K562 (cell line): Measurements from ENCODE around the gene PPP1R14C. TPM values are rescaled to one million over a fixed set of nuclear protein-coding genes. Genes with fewer than 3 reads are reported as not detected.

ENCODE experiments used
- ATAC-seq: fragments of 200-7000 bp; cut with Tn5 transposase; 3 replicates; pipeline ENCODE4 v1.9.1; 2020; ENCODE audit warnings: moderate library complexity
- BruUV-seq: library from RNA; stranded (reverse); fragments of 400-500 nt; replicated peaks from 2 replicates; lab custom pipeline; 2021; lab: Mats Ljungman, UMichigan
- CTCF ChIA-PET: fragments of 300-600 bp; formaldehyde crosslinking; extraction: SDS; loops from one replicate; lab custom pipeline; 2021; ENCODE audit warnings: low intra/inter-chr PET ratio; lab: Yijun Ruan, JAX
- POLR2A ChIA-PET: fragments of 300-600, 350-650 bp; sonication (Branson Sonifier 250); formaldehyde crosslinking; extraction: SDS; loops from one replicate; lab custom pipeline; 2021; ENCODE audit warnings: antibody characterized with exemption, inconsistent platforms; lab: Yijun Ruan, JAX
- DNase-seq, 4 experiments: peaks; one replicate each; pipeline versions ENCODE4 v3.0.0 to v3.0.0-alpha.2; 2011 to 2018; ENCODE audit warnings: low spot score in 3 of 4, mixed read lengths in 3 of 4; ENCODE audit errors: extremely low read depth in 1 of 4
- FAIRE-seq: peaks from 2 replicates; lab custom pipeline; 2011; peaks lifted over from hg19 to GRCh38; lab: Jason Lieb, UNC
- H2AFZ ChIP-seq: 2 replicates; pipeline ENCODE4 v1.6.0; 2011; ENCODE audit warnings: low read depth, low read length, control low read depth, inconsistent platforms
- H3K27ac ChIP-seq: fragments of 200-600 bp; 3 replicates; pipeline ENCODE4 v1.8.0; 2011; ENCODE audit warnings: low read depth, mild to moderate bottlenecking, control low read depth, inconsistent platforms, low read length, moderate library complexity, mixed read lengths; ENCODE audit errors: extremely low read depth
- H3K27me3 ChIP-seq, 2 experiments: fragments of 300-600 bp in 1 of 2; 2 replicates in 1 of 2; 3 replicates in 1 of 2; pipeline versions ENCODE4 v1.6.0 to v1.8.0; 2011; ENCODE audit warnings: inconsistent platforms in 2 of 2, low read length in 2 of 2, mild to moderate bottlenecking in 1 of 2, mixed read lengths in 1 of 2, moderate library complexity in 1 of 2; ENCODE audit not compliant: control insufficient read depth in 2 of 2, insufficient read depth in 2 of 2
- H3K36me3 ChIP-seq: fragments of 300-600 bp; 3 replicates; pipeline ENCODE4 v1.8.0; 2011; ENCODE audit warnings: mild to moderate bottlenecking, low read length, inconsistent platforms; ENCODE audit not compliant: control insufficient read depth, insufficient read depth
- H3K4me1 ChIP-seq, 2 experiments: fragments of 200-600 bp in 1 of 2; replicated peaks in 1 of 2; 2 replicates in 1 of 2; 3 replicates in 1 of 2; pipeline versions ENCODE4 v1.5.1 to v1.8.0; 2011; ENCODE audit warnings: inconsistent platforms in 2 of 2, low read length in 2 of 2, mild to moderate bottlenecking in 1 of 2, mixed read lengths in 1 of 2, moderate library complexity in 1 of 2; ENCODE audit not compliant: control insufficient read depth in 2 of 2, insufficient read depth in 2 of 2
- H3K4me2 ChIP-seq: 2 replicates; pipeline ENCODE4 v1.6.1; 2011; ENCODE audit warnings: low read length, control low read depth, inconsistent platforms, mixed read lengths; ENCODE audit not compliant: insufficient read depth
- H3K4me3 ChIP-seq: fragments of 200-600 bp; sonication (generic), shearing (Covaris generic); 2 replicates; pipeline ENCODE4 v1.5.1; 2016; ENCODE audit warnings: control low read depth, inconsistent platforms
- H3K79me2 ChIP-seq: fragments of 200-600 bp; 3 replicates; pipeline ENCODE4 v1.8.0; 2011; ENCODE audit warnings: low read length, inconsistent platforms; ENCODE audit not compliant: control insufficient read depth, insufficient read depth
- H3K9ac ChIP-seq, 2 experiments: 2 replicates each; pipeline versions ENCODE4 v1.6.0 to v1.6.1; 2011; ENCODE audit warnings: low read depth in 2 of 2, low read length in 2 of 2, control low read depth in 1 of 2, inconsistent platforms in 1 of 2, mild to moderate bottlenecking in 1 of 2, mixed read lengths in 1 of 2; ENCODE audit not compliant: insufficient read depth in 1 of 2
- H3K9me1 ChIP-seq: one replicate; pipeline ENCODE4 v1.6.0; 2011; ENCODE audit warnings: inconsistent platforms, mild to moderate bottlenecking, low read length, moderate library complexity; ENCODE audit not compliant: control insufficient read depth, insufficient read depth
- H3K9me3 ChIP-seq: replicated peaks from 2 replicates; pipeline ENCODE4 v1.5.1; 2011; ENCODE audit warnings: low read depth, low read length, inconsistent platforms; ENCODE audit not compliant: control insufficient read depth, insufficient read depth
- H4K20me1 ChIP-seq: replicated peaks from 2 replicates; pipeline ENCODE4 v1.6.1; 2011; ENCODE audit warnings: low read length, inconsistent platforms, mixed read lengths; ENCODE audit not compliant: control insufficient read depth, insufficient read depth
- ARID4B ChIP-seq: sonication (generic); formaldehyde crosslinking; IDR thresholded peaks from 2 replicates; pipeline ENCODE4 v1.8.0; 2022; ENCODE audit warnings: mild to moderate bottlenecking, missing genetic modification reagents
- CREM ChIP-seq: IDR thresholded peaks from 2 replicates; pipeline ENCODE4 v1.6.1; 2014; ENCODE audit warnings: antibody characterized with exemption, low read depth
- KLF10 ChIP-seq: fragments of 250-450 bp; sonication (Bioruptor Pico); IDR thresholded peaks from 2 replicates; pipeline ENCODE4 v1.6.1; 2021; ENCODE audit warnings: matching md5 sums
- PBX2 ChIP-seq, 2 experiments: IDR thresholded peaks in 1 of 2; conservative IDR thresholded peaks in 1 of 2; 2 replicates each; pipeline ENCODE4 v1.6.1; 2016; ENCODE audit warnings: low read depth in 2 of 2, mild to moderate bottlenecking in 1 of 2, missing compliant biosample characterization in 1 of 2, missing genetic modification characterization in 1 of 2, moderate library complexity in 1 of 2
- SMARCE1 ChIP-seq: fragments of 450-650 bp; IDR thresholded peaks from 2 replicates; pipeline ENCODE4 v1.7.1; 2016; ENCODE audit warnings: mild to moderate bottlenecking
- ZNF253 ChIP-seq: fragments of 250-450 bp; sonication (Bioruptor Pico); conservative IDR thresholded peaks from 2 replicates; pipeline ENCODE4 v1.6.1; 2021; ENCODE audit warnings: mild to moderate bottlenecking
- WGBS: fragments of 100-300 bp; shearing (Covaris generic); methylation state at CpG from one replicate; pipeline ENCODE4 v1.1.6; 2016; ENCODE audit warnings: low coverage, mixed read lengths; ENCODE audit not compliant: insufficient coverage; ENCODE audit errors: missing lambda C conversion rate; 5-methylcytosine and 5-hydroxymethylcytosine counted together
- in situ Hi-C: fragments of 300-500 bp; cut with MboI; formaldehyde crosslinking; loops from 4 replicates; pipeline ENCODE4 v1.15.0; 2018; ENCODE audit warnings: inconsistent platforms, mixed read lengths
- intact Hi-C: fragments of 100-400 bp; cut with micrococcal nuclease; formaldehyde crosslinking; loops from 2 replicates; pipeline ENCODE4 v1.14.2; 2022
- polyA plus RNA-seq, 8 experiments: library from polyadenylated mRNA; depleted of rRNA in 4 of 8; stranded (reverse) in 5 of 8; unstranded in 3 of 8; fragments of >200 nt; fragmentation: Nextera tagmentation in 2 of 8; fragmentation: Illumina TruSeq in 1 of 8; extraction: Ambion mirVana in 2 of 8; extraction: Trizol in 1 of 8; gene quantifications; 2 replicates each; pipeline versions ENCODE4 v1.2.1 to v1.2.3, GENCODE V29; 2011 to 2014; ENCODE audit warnings: inconsistent platforms in 1 of 8, missing spikeins in 1 of 8
- total RNA-seq, 7 experiments: library from RNA; depleted of rRNA in 6 of 7; stranded (reverse); fragments of >200 nt in 6 of 7; fragmentation: Illumina TruSeq in 2 of 7; extraction: Trizol in 2 of 7; gene quantifications; 2 replicates each; pipeline versions ENCODE4 v1.2.1 to v1.2.3, GENCODE V29; 2011 to 2021; ENCODE audit warnings: low replicate concordance in 1 of 7
- TF ChIP-seq, protein P1 (sequence below): fragments of 250-450 bp; sonication (Bioruptor Pico); IDR thresholded peaks from 2 replicates; pipeline ENCODE4 v1.8.0; 2022; ENCODE audit warnings: moderate library complexity, mild to moderate bottlenecking, inconsistent platforms

Gene PPP1R14C
- total and polyA plus RNA-seq, 9 of the 15 experiments (the other 6 are each of a cell fraction or from before 2014, with no cell fraction given) = 4.5 to 16.6 (median 11.9) TPM

GRCh38 chr6:150145830-150146229, 3.0 kb downstream of the PPP1R14C start (continued):
- TF ChIP-seq PBX2 (CRISPR knock-in tag; IDR thresholded peaks at IDR 0.05; ENCODE audit: low read depth) = no peak
- peak; percentile 43 for TF ChIP-seq PBX2 (tag; conservative IDR thresholded peaks at IDR 0.05; ENCODE audit: low read depth)
- TF ChIP-seq SMARCE1 = peak; percentile 59; the same call in 1 of the 2 replicates

DNA sequence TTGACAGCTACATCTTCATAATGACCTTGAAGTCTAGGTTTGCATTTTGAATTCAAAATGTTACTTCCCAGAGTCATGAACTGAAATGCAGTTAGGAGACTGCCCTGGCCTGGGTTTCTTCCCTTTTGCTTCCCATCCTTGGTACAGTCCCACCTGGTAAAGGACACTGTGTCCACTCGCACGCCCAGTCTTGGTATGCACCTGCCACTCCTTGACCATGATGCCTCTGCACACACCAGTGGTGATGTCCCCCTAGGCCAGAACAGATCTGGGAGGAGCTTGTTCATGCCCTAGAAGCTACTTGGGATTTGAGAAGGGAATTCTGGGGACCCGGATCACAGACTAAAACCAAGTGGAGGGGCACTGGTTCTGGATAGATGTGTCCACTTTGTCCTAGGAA, 3.6 kb downstream of the PPP1R14C start:
- TF ChIP-seq CREM = no peak
- TF ChIP-seq ARID4B (CRISPR knock-in tag) = no peak
- TF ChIP-seq KLF10 (CRISPR knock-in tag) = no peak
- TF ChIP-seq, protein P1, sequence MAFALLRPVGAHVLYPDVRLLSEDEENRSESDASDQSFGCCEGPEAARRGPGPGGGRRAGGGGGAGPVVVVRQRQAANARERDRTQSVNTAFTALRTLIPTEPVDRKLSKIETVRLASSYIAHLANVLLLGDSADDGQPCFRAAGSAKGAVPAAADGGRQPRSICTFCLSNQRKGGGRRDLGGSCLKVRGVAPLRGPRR (CRISPR knock-in tag) = no peak
- no peak for TF ChIP-seq ZNF253
- CTCF ChIA-PET = no interaction called here
- peaks cover 2 to 10% of the 10 kb centered on the region in 2 experiments; a peak in 4 of 5 replicates for H3K27me3 ChIP-seq
- H3K4me2 ChIP-seq = peak overlapping the region; percentile 77; the same call in 1 of the 2 replicates
- H2AFZ ChIP-seq = no peak overlapping the region
- H3K9ac ChIP-seq = no peak overlapping the region
- FAIRE-seq (no peak), ATAC-seq (no peak), DNase-seq (no peak)
- H3K4me3 ChIP-seq = no peak overlapping the region
- H3K9me3 ChIP-seq = no peaks in the 10 kb centered on the region
- intact Hi-C loops = no loop called here
- peaks cover 45 to 55% of the 10 kb centered on the region in 2 experiments for H3K4me1 ChIP-seq
- H3K79me2 ChIP-seq = peaks cover 70% of the 10 kb centered on the region
- 66% methylated on average over 3 of the region's 3 CpGs for WGBS
- H3K36me3 ChIP-seq = no peaks in the 10 kb centered on the region; the same call in 2 of the 3 replicates
- no peaks in the 10 kb centered on the region for H3K9me1 ChIP-seq
- no peak overlapping the region for H3K27ac ChIP-seq
- in situ Hi-C loops = no loop called here
- BruUV-seq = no TSS peak
- no peaks in the 10 kb centered on the region for H4K20me1 ChIP-seq
- POLR2A ChIA-PET = interaction anchor here (0.7 to 3.9 kb wide), 3 partner anchors 9 to 28 kb away, joined by 3 to 20 read pairs (median 3); no protein-coding TSS in a partner anchor
